Measurements from ENCODE around the gene TMEM204.

The TMEM204 gene

GRCh38 chr16:1537138-1537577 is 3.7 kb downstream of the TMEM204 start:
- no peak overlapping the region for H3K27ac ChIP-seq
- no peak for TF ChIP-seq CTCF (conservative IDR thresholded peaks at IDR 0.05)

GRCh38 chr16:1537763-1538289 is 4.4 kb downstream of the TMEM204 start:
- no peak overlapping the region for H3K27ac ChIP-seq
- no peak for TF ChIP-seq CTCF (conservative IDR thresholded peaks at IDR 0.05)

GRCh38 chr16:1538804-1539520 is 5.5 kb downstream of the TMEM204 start:
- no peak for TF ChIP-seq CTCF (conservative IDR thresholded peaks at IDR 0.05)
- H3K27ac ChIP-seq, result no peak overlapping the region

- TF ChIP-seq CTCF (conservative IDR thresholded peaks at IDR 0.05), result no peak
- H3K27ac ChIP-seq, result no peak overlapping the region
Observed at GRCh38 chr16:1539720-1540555, 6.5 kb downstream of the TMEM204 start.

GRCh38 chr16:1540556-1540855 is 7.0 kb downstream of the TMEM204 start:
- no peak overlapping the region for H3K27ac ChIP-seq
- TF ChIP-seq CTCF (conservative IDR thresholded peaks at IDR 0.05), result no peak

- no peak for TF ChIP-seq CTCF (conservative IDR thresholded peaks at IDR 0.05)
- no peak overlapping the region for H3K27ac ChIP-seq
Observed at GRCh38 chr16:1541293-1542165, 8.1 kb downstream of the TMEM204 start.

- no peak overlapping the region for H3K27ac ChIP-seq
- TF ChIP-seq CTCF (conservative IDR thresholded peaks at IDR 0.05), result no peak
Observed at GRCh38 chr16:1542166-1542500, 8.7 kb downstream of the TMEM204 start.

Measured in VCaP (cell line).